Fibroblast of lung (primary cell): Measurements from ENCODE around the gene VSIG4. TPM values are rescaled to one million over a fixed set of nuclear protein-coding genes. Genes with fewer than 3 reads are reported as not detected.
"Not testable (repeated sequence)": the region's sequence is repeated elsewhere in the genome, so short reads cannot be mapped to it uniquely, and the experiment has no call there.

ENCODE experiments used
- DNase-seq, 2 donors: peaks; one replicate each; pipeline versions ENCODE4 v3.0.0 to v3.0.0-alpha.2; 2010; ENCODE audit warnings: low read depth in 2 of 2
- H2AFZ ChIP-seq: 2 replicates; pipeline ENCODE4 v1.5.1; 2012; ENCODE audit warnings: low read length, control low read depth, inconsistent platforms
- H3K27ac ChIP-seq: 2 replicates; pipeline ENCODE4 v1.5.1; 2011; ENCODE audit warnings: low read length, control low read depth; ENCODE audit not compliant: insufficient read depth
- H3K27me3 ChIP-seq: 2 replicates; pipeline ENCODE4 v1.5.1; 2011; ENCODE audit warnings: mild to moderate bottlenecking, low read length; ENCODE audit not compliant: control insufficient read depth, insufficient read depth
- H3K36me3 ChIP-seq: 2 replicates; pipeline ENCODE4 v1.5.1; 2011; ENCODE audit warnings: low read length; ENCODE audit not compliant: control insufficient read depth, insufficient read depth
- H3K4me1 ChIP-seq: 2 replicates; pipeline ENCODE4 v1.5.1; 2011; ENCODE audit warnings: low read length; ENCODE audit not compliant: control insufficient read depth, insufficient read depth; ENCODE audit errors: extremely low read depth
- H3K4me2 ChIP-seq: 2 replicates; pipeline ENCODE4 v1.5.1; 2011; ENCODE audit warnings: low read length, control low read depth; ENCODE audit not compliant: insufficient read depth; ENCODE audit errors: extremely low read depth
- H3K4me3 ChIP-seq, 4 experiments: fragments of 200-600 bp in 1 of 4; sonication (generic) in 1 of 4; replicated peaks in 1 of 4; 2 replicates each; pipeline ENCODE4 v1.5.1; 2011 to 2016; ENCODE audit warnings: low read length in 4 of 4, low read depth in 3 of 4, mild to moderate bottlenecking in 3 of 4, control low read depth in 2 of 4, inconsistent platforms in 1 of 4, mixed read lengths in 1 of 4; ENCODE audit not compliant: insufficient read depth in 1 of 4; ENCODE audit errors: control extremely low read depth in 1 of 4
- H3K79me2 ChIP-seq: 2 replicates; pipeline ENCODE4 v1.5.1; 2012; ENCODE audit warnings: mild to moderate bottlenecking, low read length, inconsistent platforms; ENCODE audit not compliant: control insufficient read depth, insufficient read depth
- H3K9ac ChIP-seq: 2 replicates; pipeline ENCODE4 v1.5.1; 2011; ENCODE audit warnings: mild to moderate bottlenecking, low read length, control low read depth; ENCODE audit not compliant: insufficient read depth
- H3K9me3 ChIP-seq: 2 replicates; pipeline ENCODE4 v1.5.1; 2012; ENCODE audit warnings: low read depth, low read length; ENCODE audit not compliant: control insufficient read depth, insufficient read depth
- H4K20me1 ChIP-seq: 2 replicates; pipeline ENCODE4 v1.5.1; 2011; ENCODE audit warnings: low read length; ENCODE audit not compliant: control insufficient read depth, insufficient read depth; ENCODE audit errors: extremely low read depth
- CTCF ChIP-seq, 2 donors: IDR thresholded peaks in 1 of 2; conservative IDR thresholded peaks in 1 of 2; 1 replicate in 1 of 2; 2 replicates in 1 of 2; pipeline ENCODE4 v1.5.1; 2011 to 2012; ENCODE audit warnings: low read length in 2 of 2, control low read depth in 1 of 2, inconsistent platforms in 1 of 2, low read depth in 1 of 2, mild to moderate bottlenecking in 1 of 2
- EZH2 ChIP-seq: IDR thresholded peaks from 2 replicates; pipeline ENCODE4 v1.5.1; 2012; ENCODE audit warnings: low read length, control low read depth, mild to moderate bottlenecking; ENCODE audit errors: missing control alignments
- polyA plus RNA-seq, 2 donors: library from polyadenylated mRNA; depleted of rRNA in 1 of 2; stranded (reverse) in 1 of 2; unstranded in 1 of 2; fragments of >200 nt; gene quantifications; 2 replicates each; pipeline ENCODE4 v1.2.1, GENCODE V29; 2011 to 2012; ENCODE audit warnings: missing spikeins in 1 of 2
- total RNA-seq: library from RNA; depleted of rRNA; stranded (reverse); fragments of >200 nt; gene quantifications from 2 replicates; pipeline ENCODE4 v1.2.1, GENCODE V29; 2014

VSIG4 gene
- total and polyA plus RNA-seq, 2 donors (not counting 1 experiment from before 2014, with no cell fraction given): not detected

- Histone ChIP-seq H3K79me2 (no peaks in the 10 kb centered on the region), H4K20me1 (no peaks in the 10 kb centered on the region), H3K9ac (no peak overlapping the region), H3K9me3 (no peaks in the 10 kb centered on the region), H2AFZ (no peak overlapping the region), H3K4me1 (no peaks in the 10 kb centered on the region), H3K36me3 (no peaks in the 10 kb centered on the region), H3K4me3 (no peak overlapping the region), H3K4me2 (no peak overlapping the region), H3K27me3 (no peaks in the 10 kb centered on the region), H3K27ac (no peak overlapping the region)
- TF ChIP-seq EZH2: no peak
- no peak for TF ChIP-seq CTCF (conservative IDR thresholded peaks at IDR 0.05 in 1 of 2, IDR thresholded peaks at IDR 0.05 in 1 of 2; ENCODE audit: low read depth in 1 of 2, low read length in 2 of 2)
- no peak for DNase-seq
These were observed 63.7 kb downstream of the VSIG4 start for GRCh38 chrX:65976161-65976560.

DNA sequence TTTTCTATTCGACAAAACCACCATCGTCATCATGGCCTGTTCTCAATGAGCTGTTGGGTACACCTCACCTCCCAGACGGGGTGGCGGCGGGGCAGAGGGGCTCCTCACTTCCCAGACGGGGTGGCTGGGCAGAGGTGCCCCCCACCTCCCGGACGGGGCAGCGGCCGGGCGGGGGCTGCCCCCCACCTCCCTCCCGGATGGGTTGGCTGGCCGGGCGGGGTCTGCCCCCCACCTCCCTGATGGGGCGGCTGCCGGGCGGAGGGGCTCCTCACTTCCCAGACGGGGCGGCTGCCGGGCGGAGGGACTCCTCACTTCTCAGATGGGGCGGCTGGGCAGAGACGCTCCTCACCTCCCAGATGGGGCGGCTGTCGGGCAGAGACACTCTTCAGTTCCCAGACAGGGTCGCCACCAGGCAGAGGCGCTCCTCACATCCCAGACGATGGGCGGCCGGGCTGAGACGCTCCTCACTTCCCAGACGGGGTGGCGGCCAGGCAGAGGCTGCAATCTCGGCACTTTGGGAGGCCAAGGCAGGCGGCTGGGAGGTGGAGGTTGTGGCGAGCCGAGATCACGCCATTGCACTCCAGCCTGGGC, 64.6 kb downstream of the VSIG4 start:
- H3K9me3 ChIP-seq, H4K20me1 ChIP-seq, H3K4me2 ChIP-seq, H3K4me1 ChIP-seq, H3K27me3 ChIP-seq, H3K36me3 ChIP-seq, H3K4me3 ChIP-seq, H3K79me2 ChIP-seq, H2AFZ ChIP-seq, H3K27ac ChIP-seq, H3K9ac ChIP-seq, DNase-seq: not testable (repeated sequence)

Other genes starting within 250 kb of the VSIG4 start
- gene HEPH, start 124.2 kb upstream of the VSIG4 start, total RNA-seq: 28.9 and 43.1 TPM in 2 replicates
- gene HEPH, start 124.2 kb upstream of the VSIG4 start, polyA plus RNA-seq: 4.9 and 12.4 TPM in 2 replicates